GM23338 (cell line): ENCODE results near the gene CHST13.

ENCODE experiments used
- EZH2 ChIP-seq: fragments of 200-600 bp; sonication (generic); IDR thresholded peaks from one replicate; pipeline ENCODE4 v1.8.0; 2017; ENCODE audit warnings: antibody characterized with exemption, mild to moderate bottlenecking, low read depth; ENCODE audit not compliant: unreplicated experiment
- EZH2phosphoT487 ChIP-seq: fragments of 200-600 bp; sonication (generic); IDR thresholded peaks from one replicate; pipeline ENCODE4 v1.8.1; 2018; ENCODE audit warnings: antibody characterized with exemption; ENCODE audit not compliant: unreplicated experiment
- POLR2AphosphoS5 ChIP-seq: IDR thresholded peaks from 2 replicates; pipeline ENCODE4 v1.6.1; 2016; ENCODE audit warnings: antibody characterized with exemption, low read depth
- TF ChIP-seq, protein P1 (sequence below), 2 experiments: fragments of 200-600 bp in 1 of 2; sonication (generic) in 1 of 2; conservative IDR thresholded peaks; 2 replicates each; pipeline versions ENCODE4 v1.5.1 to v1.6.1; 2016 to 2017; ENCODE audit warnings: antibody characterized with exemption in 2 of 2, low read depth in 2 of 2, mild to moderate bottlenecking in 2 of 2, moderate library complexity in 1 of 2
- TF ChIP-seq, protein P2 (sequence below): IDR thresholded peaks from one replicate; pipeline ENCODE4 v1.6.1; 2018; ENCODE audit warnings: antibody characterized with exemption; ENCODE audit not compliant: unreplicated experiment

- TF ChIP-seq POLR2AphosphoS5 = no peak
- TF ChIP-seq, protein P1, sequence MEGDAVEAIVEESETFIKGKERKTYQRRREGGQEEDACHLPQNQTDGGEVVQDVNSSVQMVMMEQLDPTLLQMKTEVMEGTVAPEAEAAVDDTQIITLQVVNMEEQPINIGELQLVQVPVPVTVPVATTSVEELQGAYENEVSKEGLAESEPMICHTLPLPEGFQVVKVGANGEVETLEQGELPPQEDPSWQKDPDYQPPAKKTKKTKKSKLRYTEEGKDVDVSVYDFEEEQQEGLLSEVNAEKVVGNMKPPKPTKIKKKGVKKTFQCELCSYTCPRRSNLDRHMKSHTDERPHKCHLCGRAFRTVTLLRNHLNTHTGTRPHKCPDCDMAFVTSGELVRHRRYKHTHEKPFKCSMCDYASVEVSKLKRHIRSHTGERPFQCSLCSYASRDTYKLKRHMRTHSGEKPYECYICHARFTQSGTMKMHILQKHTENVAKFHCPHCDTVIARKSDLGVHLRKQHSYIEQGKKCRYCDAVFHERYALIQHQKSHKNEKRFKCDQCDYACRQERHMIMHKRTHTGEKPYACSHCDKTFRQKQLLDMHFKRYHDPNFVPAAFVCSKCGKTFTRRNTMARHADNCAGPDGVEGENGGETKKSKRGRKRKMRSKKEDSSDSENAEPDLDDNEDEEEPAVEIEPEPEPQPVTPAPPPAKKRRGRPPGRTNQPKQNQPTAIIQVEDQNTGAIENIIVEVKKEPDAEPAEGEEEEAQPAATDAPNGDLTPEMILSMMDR (conservative IDR thresholded peaks at IDR 0.05; ENCODE audit: low read depth in 2 of 2) = no peak
- no peak for TF ChIP-seq EZH2
- no peak for TF ChIP-seq EZH2phosphoT487
- TF ChIP-seq, protein P2, sequence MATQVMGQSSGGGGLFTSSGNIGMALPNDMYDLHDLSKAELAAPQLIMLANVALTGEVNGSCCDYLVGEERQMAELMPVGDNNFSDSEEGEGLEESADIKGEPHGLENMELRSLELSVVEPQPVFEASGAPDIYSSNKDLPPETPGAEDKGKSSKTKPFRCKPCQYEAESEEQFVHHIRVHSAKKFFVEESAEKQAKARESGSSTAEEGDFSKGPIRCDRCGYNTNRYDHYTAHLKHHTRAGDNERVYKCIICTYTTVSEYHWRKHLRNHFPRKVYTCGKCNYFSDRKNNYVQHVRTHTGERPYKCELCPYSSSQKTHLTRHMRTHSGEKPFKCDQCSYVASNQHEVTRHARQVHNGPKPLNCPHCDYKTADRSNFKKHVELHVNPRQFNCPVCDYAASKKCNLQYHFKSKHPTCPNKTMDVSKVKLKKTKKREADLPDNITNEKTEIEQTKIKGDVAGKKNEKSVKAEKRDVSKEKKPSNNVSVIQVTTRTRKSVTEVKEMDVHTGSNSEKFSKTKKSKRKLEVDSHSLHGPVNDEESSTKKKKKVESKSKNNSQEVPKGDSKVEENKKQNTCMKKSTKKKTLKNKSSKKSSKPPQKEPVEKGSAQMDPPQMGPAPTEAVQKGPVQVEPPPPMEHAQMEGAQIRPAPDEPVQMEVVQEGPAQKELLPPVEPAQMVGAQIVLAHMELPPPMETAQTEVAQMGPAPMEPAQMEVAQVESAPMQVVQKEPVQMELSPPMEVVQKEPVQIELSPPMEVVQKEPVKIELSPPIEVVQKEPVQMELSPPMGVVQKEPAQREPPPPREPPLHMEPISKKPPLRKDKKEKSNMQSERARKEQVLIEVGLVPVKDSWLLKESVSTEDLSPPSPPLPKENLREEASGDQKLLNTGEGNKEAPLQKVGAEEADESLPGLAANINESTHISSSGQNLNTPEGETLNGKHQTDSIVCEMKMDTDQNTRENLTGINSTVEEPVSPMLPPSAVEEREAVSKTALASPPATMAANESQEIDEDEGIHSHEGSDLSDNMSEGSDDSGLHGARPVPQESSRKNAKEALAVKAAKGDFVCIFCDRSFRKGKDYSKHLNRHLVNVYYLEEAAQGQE = no peak
Observed at GRCh38 chr3:126488886-126489569, 34.9 kb upstream of the CHST13 start.
